Heart right ventricle (tissue), 16 donors: ENCODE results near the gene GARIN1A. TPM values are rescaled to one million over a fixed set of nuclear protein-coding genes. Genes with fewer than 3 reads are reported as not detected.
"Not testable (repeated sequence)": the region's sequence is repeated elsewhere in the genome, so short reads cannot be mapped to it uniquely, and the experiment has no call there.

Source experiments
- ATAC-seq, 8 donors: fragments of 200-7000 bp; cut with Tn5 transposase; one replicate each; pipeline ENCODE4 v1.9.1; 2020; ENCODE audit warnings: mild to moderate bottlenecking in 8 of 8, moderate library complexity in 8 of 8, moderate number of reproducible peaks in 1 of 8
- DNase-seq, 2 donors: peaks; one replicate each; pipeline ENCODE4 v3.0.0-alpha.2; 2020
- H3K27ac ChIP-seq, 10 donors: fragments of 200-600 bp; sonication (generic) in 2 of 10; one replicate each; pipeline versions ENCODE4 v1.5.0 to v1.8.0; 2020 to 2022; ENCODE audit warnings: mild to moderate bottlenecking in 3 of 10
- H3K27me3 ChIP-seq, 7 donors: fragments of 200-600 bp; one replicate each; pipeline ENCODE4 v1.8.0; 2021 to 2022; ENCODE audit warnings: mild to moderate bottlenecking in 2 of 7
- H3K36me3 ChIP-seq, 9 donors: fragments of 200-600 bp; sonication (generic) in 1 of 9; one replicate each; pipeline versions ENCODE4 v1.5.0 to v1.8.0; 2020 to 2022; ENCODE audit warnings: mild to moderate bottlenecking in 2 of 9
- H3K4me1 ChIP-seq, 9 donors: fragments of 200-600 bp; sonication (generic) in 1 of 9; one replicate each; pipeline versions ENCODE4 v1.5.0 to v1.8.0; 2020 to 2022; ENCODE audit warnings: mild to moderate bottlenecking in 4 of 9
- H3K4me3 ChIP-seq, 10 donors: fragments of 200-600 bp; sonication (generic) in 2 of 10; one replicate each; pipeline versions ENCODE4 v1.5.0 to v1.8.0; 2020 to 2022; ENCODE audit warnings: mild to moderate bottlenecking in 7 of 10, moderate library complexity in 2 of 10
- H3K9me3 ChIP-seq, 11 donors: fragments of 200-600 bp in 10 of 11; sonication (generic) in 2 of 11; one replicate each; pipeline versions ENCODE4 v1.5.0 to v1.8.0; 2013 to 2022; ENCODE audit warnings: mild to moderate bottlenecking in 2 of 11, control low read depth in 1 of 11, moderate library complexity in 1 of 11
- WGBS, 2 donors: extraction: QIAGEN DNeasy Blood & Tissue Kit; methylation state at CpG; one replicate each; pipeline ENCODE4 v1.1.7; 2013; ENCODE audit warnings: inconsistent platforms in 1 of 2; 5-methylcytosine and 5-hydroxymethylcytosine counted together
- intact Hi-C, 10 donors: fragments of 100-400 bp; cut with DNase I; formaldehyde crosslinking; loops; one replicate each; pipeline versions ENCODE4 v1.11.1 to v1.14.2; 2022
- polyA plus RNA-seq, 2 donors: library from polyadenylated mRNA; stranded (reverse); fragments of 200-250 nt; gene quantifications; one replicate each; pipeline ENCODE4 v1.2.3, GENCODE V29; 2013
- total RNA-seq, 10 donors: library from RNA; stranded (reverse); fragmentation: NEBNext Ultra II Directional in 3 of 10; extraction: Animal tissue kit (Norgen Biotek cat#: 25700) in 3 of 10; gene quantifications; one replicate each; pipeline versions ENCODE4 v1.2.1 to v1.2.4, GENCODE V29; 2021 to 2023
- TF ChIP-seq, protein P1 (sequence below), 9 donors: fragments of 200-600 bp; sonication (generic) in 2 of 9; IDR thresholded peaks; one replicate each; pipeline versions ENCODE4 v1.5.0 to v1.8.0; 2021 to 2022; ENCODE audit warnings: antibody characterized with exemption in 9 of 9, mild to moderate bottlenecking in 5 of 9, moderate library complexity in 1 of 9
- donor health status: Arrhythmogenic right ventricular cardiomyopathy.
- donor health status: ischemic (EF 13 %, LVEDD 7.1; RV severe dilation, severe dysfunction).
- donor health status: healthy with polysubstance abuse.
- donor health status: DM: no; HTN: yes; CAD: no.
- donor health status: DM: no; HTN: no; CAD: no.
- donor health status: ischemic (EF 25% LVEDD 6.9; RV normal size, moderate dysfunction).
- donor health status: ischemic (EF 25% LVEDD 5.7; RV mildly dilated, moderate dysfunction).
- donor health status: healthy.
- donor health status: DM: yes; HTN: yes; CAD: no.
- donor health status: Ischemic cardiomyopathy.
- donor health status: ischemic (EF 35%, LVEDD 5.7; RV mildly dilated, moderate dysfunction).
- donor health status: nonischemic (EF 11% LVEDD 7.7; RV severe dilation, severe dysfunction).
- donor health status: DM: yes; HTN: yes; CAD: no.
- donor health status: PGD.
- donor health status: ischemic (EF 29% LVEDD 5.4; RV normal size, mild dysfunction).
- donor health status: nonischemic (EF 23%, LVEDD 6.1; RV moderate dilation, normal function).

GARIN1A gene
- total and polyA plus RNA-seq, 12 donors = 0.74 to 13.7 (median 2.7) TPM

DNA sequence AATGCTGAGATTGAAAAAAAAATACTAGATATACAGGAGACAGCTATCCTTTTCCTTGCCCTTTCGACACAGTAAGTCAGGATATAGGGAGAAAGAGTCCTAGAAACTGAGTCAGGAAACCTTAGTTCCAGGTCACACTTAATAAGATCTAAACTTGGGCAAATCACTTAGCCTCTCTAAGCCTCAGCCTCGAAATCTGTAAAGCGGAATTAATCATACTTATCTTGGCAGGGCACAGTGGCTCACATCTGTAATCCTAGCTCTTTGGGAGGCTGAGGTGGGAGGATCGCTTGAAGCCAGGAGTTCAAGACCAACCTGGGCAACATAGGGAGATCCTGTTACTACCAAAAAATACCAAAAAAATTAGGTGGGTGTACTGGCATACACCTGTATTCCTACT is 4.6 kb downstream of the GARIN1A start:
- no peak for ATAC-seq
- no peak overlapping the region for H3K4me3 ChIP-seq
- WGBS, 2 donors = 91 to 92% methylated on average over 4 of the region's 4 CpGs
- H3K4me1 ChIP-seq = peaks cover 0 to 11% (median 0%) of the 10 kb centered on the region in 9 donors
- no peak overlapping the region for H3K27ac ChIP-seq
- TF ChIP-seq, protein P1, sequence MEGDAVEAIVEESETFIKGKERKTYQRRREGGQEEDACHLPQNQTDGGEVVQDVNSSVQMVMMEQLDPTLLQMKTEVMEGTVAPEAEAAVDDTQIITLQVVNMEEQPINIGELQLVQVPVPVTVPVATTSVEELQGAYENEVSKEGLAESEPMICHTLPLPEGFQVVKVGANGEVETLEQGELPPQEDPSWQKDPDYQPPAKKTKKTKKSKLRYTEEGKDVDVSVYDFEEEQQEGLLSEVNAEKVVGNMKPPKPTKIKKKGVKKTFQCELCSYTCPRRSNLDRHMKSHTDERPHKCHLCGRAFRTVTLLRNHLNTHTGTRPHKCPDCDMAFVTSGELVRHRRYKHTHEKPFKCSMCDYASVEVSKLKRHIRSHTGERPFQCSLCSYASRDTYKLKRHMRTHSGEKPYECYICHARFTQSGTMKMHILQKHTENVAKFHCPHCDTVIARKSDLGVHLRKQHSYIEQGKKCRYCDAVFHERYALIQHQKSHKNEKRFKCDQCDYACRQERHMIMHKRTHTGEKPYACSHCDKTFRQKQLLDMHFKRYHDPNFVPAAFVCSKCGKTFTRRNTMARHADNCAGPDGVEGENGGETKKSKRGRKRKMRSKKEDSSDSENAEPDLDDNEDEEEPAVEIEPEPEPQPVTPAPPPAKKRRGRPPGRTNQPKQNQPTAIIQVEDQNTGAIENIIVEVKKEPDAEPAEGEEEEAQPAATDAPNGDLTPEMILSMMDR (IDR thresholded peaks at IDR 0.05) = no peak
- DNase-seq = no peak
- H3K36me3 ChIP-seq = peaks cover 0 to 13% (median 0%) of the 10 kb centered on the region in 9 donors
- H3K27me3 ChIP-seq = no peaks in the 10 kb centered on the region
- intact Hi-C loops = no loop called here
- H3K9me3 ChIP-seq = no peaks in the 10 kb centered on the region

DNA sequence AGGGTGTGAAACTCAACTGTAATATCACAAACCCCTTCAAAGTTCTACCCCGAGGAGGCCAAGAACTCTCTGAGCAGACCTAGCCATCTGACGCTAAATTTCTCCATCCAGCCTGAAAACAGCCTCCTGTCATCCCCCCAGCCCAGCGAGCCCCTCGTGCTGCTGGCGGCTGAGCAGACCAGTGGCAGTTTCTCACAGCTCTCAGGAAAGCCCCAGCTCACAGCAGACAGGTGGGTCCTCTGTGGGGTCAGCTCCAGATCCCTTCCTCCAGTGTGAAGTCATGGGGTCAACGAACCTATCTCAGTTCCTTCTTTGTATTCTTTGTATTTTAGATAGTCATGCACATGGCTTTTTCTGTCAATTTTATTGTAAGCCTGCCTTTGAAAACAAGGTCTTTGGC is 7.8 kb downstream of the GARIN1A start:
- intact Hi-C loops = no loop called here
- Histone ChIP-seq H3K36me3 (peaks cover 0 to 33% (median 0%) of the 10 kb centered on the region in 9 donors), H3K27ac (no peak overlapping the region), H3K4me3 (no peak overlapping the region), H3K9me3 (no peaks in the 10 kb centered on the region), H3K4me1 (no peaks in the 10 kb centered on the region), H3K27me3 (no peaks in the 10 kb centered on the region)
- WGBS, 2 donors = 92 to 93% methylated on average over 6 of the region's 6 CpGs
- TF ChIP-seq, protein P1 (IDR thresholded peaks at IDR 0.05) = no peak
- no peak for DNase-seq
- no peak for ATAC-seq

DNA sequence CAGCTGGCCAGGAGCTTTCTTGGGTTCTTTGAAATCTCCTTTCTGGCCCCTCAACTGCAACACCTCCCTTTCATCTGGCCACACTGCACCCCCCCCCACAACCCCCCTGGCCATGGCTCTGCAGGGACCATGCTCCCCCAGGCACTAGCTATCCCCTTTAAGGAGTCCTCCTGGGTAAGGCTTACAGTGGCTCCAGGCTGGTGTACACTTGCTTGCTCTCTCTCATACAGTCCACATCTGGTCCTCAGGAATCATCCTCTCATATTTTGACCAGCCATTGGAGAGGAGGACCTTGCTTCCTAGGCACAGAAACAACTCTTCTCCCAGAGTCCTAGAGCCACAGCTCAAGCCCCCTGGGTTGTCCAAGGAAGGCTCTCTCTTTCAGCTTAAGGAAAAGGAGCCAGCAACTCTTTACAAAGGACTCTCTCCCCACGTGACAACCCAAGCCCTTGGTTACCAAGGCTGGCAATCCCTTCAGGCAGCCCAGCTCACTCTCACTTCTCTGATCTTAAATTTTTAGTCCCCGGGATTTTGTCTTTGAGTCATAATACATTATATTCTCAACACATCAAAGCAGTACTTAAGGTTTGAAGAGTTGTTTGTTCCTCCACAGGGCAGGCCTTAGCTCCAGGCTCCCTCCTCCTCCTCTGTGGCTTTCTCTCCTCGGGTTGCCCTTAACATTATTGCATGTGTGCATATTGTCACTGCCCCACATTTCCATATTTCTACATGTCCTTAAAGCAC is 9.9 kb downstream of the GARIN1A start:
- no peaks in the 10 kb centered on the region for H3K27me3 ChIP-seq
- intact Hi-C loops = no loop called here
- DNase-seq = no peak
- ATAC-seq = no peak
- H3K4me1 ChIP-seq = no peaks in the 10 kb centered on the region
- no peak overlapping the region for H3K27ac ChIP-seq
- H3K36me3 ChIP-seq = peaks cover 0 to 39% (median 4%) of the 10 kb centered on the region in 9 donors
- TF ChIP-seq, protein P1 (IDR thresholded peaks at IDR 0.05) = no peak
- no peak overlapping the region for H3K4me3 ChIP-seq
- WGBS, 2 donors = 90% methylated on average over 3 of the region's 3 CpGs
- H3K9me3 ChIP-seq = no peaks in the 10 kb centered on the region

DNA sequence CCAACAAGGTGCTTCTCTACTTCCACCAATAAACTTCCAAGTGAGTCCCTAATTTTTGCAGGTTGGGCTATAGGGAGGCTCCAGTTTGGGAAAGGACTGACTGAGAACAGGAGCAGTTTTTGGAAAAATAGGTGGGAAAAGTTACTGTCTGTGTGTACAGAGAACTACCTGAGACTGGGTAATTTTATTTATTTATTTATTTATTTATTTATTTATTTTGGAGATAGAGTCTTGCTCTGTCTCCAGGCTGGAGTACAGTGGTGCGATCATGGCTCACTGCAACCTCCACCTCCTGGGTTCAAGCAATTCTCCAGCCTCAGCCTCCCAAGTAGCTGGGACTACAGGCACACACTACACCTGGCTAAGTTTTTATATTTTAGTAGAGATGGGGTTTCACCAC is 11.2 kb downstream of the GARIN1A start:
- intact Hi-C loops, H3K27ac ChIP-seq, H3K4me1 ChIP-seq, H3K9me3 ChIP-seq, H3K27me3 ChIP-seq, H3K4me3 ChIP-seq, ATAC-seq, DNase-seq: not testable (repeated sequence)
- H3K36me3 ChIP-seq = peaks cover 0 to 39% (median 4%) of the 10 kb centered on the region in 9 donors
- 94 to 100% methylated on average over 1 of the region's 1 CpG for WGBS, 2 donors

DNA sequence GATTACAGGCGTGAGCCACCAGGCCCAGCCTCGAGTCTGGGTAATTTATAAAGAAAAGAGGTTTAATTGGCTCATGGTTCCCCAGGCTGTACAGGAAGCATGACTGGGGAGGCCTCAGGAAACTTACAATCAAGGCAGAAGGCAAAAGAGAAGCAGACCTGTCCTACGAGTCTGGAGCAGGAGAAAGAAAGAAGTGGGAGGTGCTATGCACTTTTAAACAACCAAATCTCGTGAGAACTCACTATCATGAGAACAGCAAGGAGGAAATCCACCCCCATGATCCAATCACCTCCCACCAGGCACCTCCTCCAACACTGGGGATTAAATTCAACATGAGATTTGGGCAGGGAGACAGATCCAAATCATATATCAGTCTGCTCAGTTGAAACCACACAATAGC is 11.6 kb downstream of the GARIN1A start:
- H3K9me3 ChIP-seq, DNase-seq, ATAC-seq, H3K4me3 ChIP-seq, H3K27ac ChIP-seq, intact Hi-C loops, H3K4me1 ChIP-seq, H3K27me3 ChIP-seq: not testable (repeated sequence)
- peaks cover 0 to 39% (median 4%) of the 10 kb centered on the region in 9 donors for H3K36me3 ChIP-seq
- 79 to 84% methylated on average over 4 of the region's 4 CpGs for WGBS, 2 donors
